ENCODE data around the gene SLC22A1. TPM values are rescaled to one million over a fixed set of nuclear protein-coding genes. Genes with fewer than 3 reads are reported as not detected.

SLC22A1 gene
- total and polyA plus RNA-seq, 10 of the 15 experiments (the other 5 are each of a cell fraction or from before 2014, with no cell fraction given) = 0.09 to 0.28 (median 0.15) TPM; not detected in 3

DNA sequence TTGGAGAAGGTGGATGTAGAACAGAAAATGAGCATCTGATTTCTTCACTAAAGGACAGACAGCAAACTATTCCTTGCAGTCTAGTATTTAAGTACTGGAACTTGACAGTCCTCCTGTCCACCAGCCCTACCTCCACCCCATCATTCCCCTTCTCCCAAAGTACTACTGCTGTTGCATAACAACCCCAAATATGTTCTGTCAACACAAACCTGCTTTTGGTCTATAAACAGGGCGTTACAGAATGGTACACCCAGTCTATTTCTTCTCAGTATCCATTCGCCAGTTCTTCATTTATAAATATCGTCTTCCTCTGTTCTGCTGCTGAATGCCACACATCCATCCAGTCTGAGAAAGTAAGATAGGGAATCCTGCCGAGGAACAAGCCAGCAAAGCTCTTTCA lies 27.7 kb upstream of the SLC22A1 start:
- Histone ChIP-seq H3K9ac (ENCODE audit: control insufficient read depth, insufficient read depth, low read length) (no peak overlapping the region), H3K4me3 (no peak overlapping the region), H3K4me2 (ENCODE audit: control insufficient read depth, insufficient read depth) (no peak overlapping the region), H3K9me3 (replicated peaks; ENCODE audit: control insufficient read depth, insufficient read depth, low read length) (no peaks in the 10 kb centered on the region), H3K4me1 (ENCODE audit: control insufficient read depth, insufficient read depth, low read length) (no peaks in the 10 kb centered on the region), H3K36me3 (ENCODE audit: control insufficient read depth in 2 of 2, insufficient read depth in 2 of 2, low read length in 1 of 2) (peaks cover 15 to 23% of the 10 kb centered on the region in 2 experiments), H3K79me2 (ENCODE audit: control insufficient read depth, insufficient read depth, low read length) (no peaks in the 10 kb centered on the region), H3K27ac (ENCODE audit: control insufficient read depth, insufficient read depth) (no peak overlapping the region), H2AFZ (ENCODE audit: control insufficient read depth, low read depth, low read length) (no peak overlapping the region), H3K27me3 (replicated peaks in 1 of 2; ENCODE audit: control insufficient read depth in 2 of 2, insufficient read depth in 2 of 2, low read length in 1 of 2) (no peaks in the 10 kb centered on the region), H4K20me1 (ENCODE audit: control insufficient read depth, insufficient read depth) (no peaks in the 10 kb centered on the region)
- in situ Hi-C loops (cut with MboI) = no loop called here
- WGBS (ENCODE audit: insufficient coverage, insufficient replicate concordance, low lambda C conversion rate, missing lambda C conversion rate) = 99% methylated on average over 4 of the region's 4 CpGs
- ChIA-PET SMC1A (ENCODE audit: uncharacterized antibody, unreplicated experiment) (no interaction called here), RAD21 (ENCODE audit: unreplicated experiment) (no interaction called here), CTCF (no interaction called here), POLR2A (no interaction called here)
- no TSS peak for BruUV-seq (replicated peaks)
- TF ChIP-seq MXI1 (IDR thresholded peaks at IDR 0.05; ENCODE audit: low read depth, low read length) = no peak
- no peak for TF ChIP-seq IKZF1 (conservative IDR thresholded peaks at IDR 0.05)
- no peak for TF ChIP-seq MEF2A (IDR thresholded peaks at IDR 0.05; ENCODE audit: insufficient read depth, low read depth, low read length)
- TF ChIP-seq NR2C2 (IDR thresholded peaks at IDR 0.05; ENCODE audit: borderline replicate concordance, control insufficient read depth, insufficient read length, low read depth) = no peak
- TF ChIP-seq, protein P1, sequence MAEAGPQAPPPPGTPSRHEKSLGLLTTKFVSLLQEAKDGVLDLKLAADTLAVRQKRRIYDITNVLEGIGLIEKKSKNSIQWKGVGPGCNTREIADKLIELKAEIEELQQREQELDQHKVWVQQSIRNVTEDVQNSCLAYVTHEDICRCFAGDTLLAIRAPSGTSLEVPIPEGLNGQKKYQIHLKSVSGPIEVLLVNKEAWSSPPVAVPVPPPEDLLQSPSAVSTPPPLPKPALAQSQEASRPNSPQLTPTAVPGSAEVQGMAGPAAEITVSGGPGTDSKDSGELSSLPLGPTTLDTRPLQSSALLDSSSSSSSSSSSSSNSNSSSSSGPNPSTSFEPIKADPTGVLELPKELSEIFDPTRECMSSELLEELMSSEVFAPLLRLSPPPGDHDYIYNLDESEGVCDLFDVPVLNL (IDR thresholded peaks at IDR 0.05; ENCODE audit: low read depth, low read length) = no peak
- FAIRE-seq (no peak), DNase-seq (ENCODE audit: low read depth, low spot score) (no peak), ATAC-seq (no peak)
- intact Hi-C loops (cut with micrococcal nuclease; ENCODE audit: unreplicated experiment) = no loop called here

DNA sequence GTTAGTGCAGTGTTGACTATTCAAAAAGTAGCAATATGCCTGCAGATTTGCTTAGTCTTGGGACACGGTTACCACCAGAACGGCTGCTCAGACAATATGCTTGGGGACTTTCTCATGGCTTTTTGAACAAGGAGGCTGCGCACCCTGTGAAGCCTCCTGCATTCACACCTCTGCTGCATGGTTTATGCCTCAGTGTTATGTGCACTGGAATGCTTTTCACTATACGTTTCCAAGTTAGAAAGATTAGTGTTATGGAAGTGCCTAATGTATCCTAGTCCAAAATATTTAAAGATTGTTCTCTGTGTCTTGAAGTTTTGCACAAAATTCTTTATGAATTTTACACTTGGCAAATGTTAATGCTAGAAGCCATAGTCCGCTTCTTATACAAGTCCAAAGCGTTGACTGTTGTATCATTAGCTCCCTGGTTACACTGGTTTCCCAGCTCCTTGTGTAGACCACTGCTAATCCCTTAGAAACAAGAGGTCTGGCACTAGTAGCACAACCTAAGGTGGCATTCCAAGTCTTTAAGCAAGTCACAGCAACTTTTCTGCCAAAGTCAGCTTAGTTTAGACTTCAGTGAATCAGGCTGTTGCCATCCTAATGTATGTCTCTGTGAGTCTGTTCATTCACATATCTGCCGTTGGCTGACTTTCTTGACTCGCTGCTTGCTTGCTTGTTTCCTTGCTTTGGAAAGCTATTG lies 26.3 kb upstream of the SLC22A1 start:
- no peaks in the 10 kb centered on the region for H3K9me3 ChIP-seq (replicated peaks; ENCODE audit: control insufficient read depth, insufficient read depth, low read length)
- no peak for TF ChIP-seq ZBED1 (IDR thresholded peaks at IDR 0.05; ENCODE audit: borderline replicate concordance)
- no peak overlapping the region for H3K27ac ChIP-seq (ENCODE audit: control insufficient read depth, insufficient read depth)
- H3K9ac ChIP-seq (ENCODE audit: control insufficient read depth, insufficient read depth, low read length) = no peak overlapping the region
- no peak overlapping the region for H2AFZ ChIP-seq (ENCODE audit: control insufficient read depth, low read depth, low read length)
- SMC1A ChIA-PET (ENCODE audit: uncharacterized antibody, unreplicated experiment) = no interaction called here
- in situ Hi-C loops (cut with MboI) = no loop called here
- H4K20me1 ChIP-seq (ENCODE audit: control insufficient read depth, insufficient read depth) = no peaks in the 10 kb centered on the region
- DNase-seq (ENCODE audit: low read depth, low spot score) (no peak), ATAC-seq (no peak), FAIRE-seq (no peak)
- H3K4me3 ChIP-seq = no peak overlapping the region
- H3K27me3 ChIP-seq (replicated peaks in 1 of 2; ENCODE audit: control insufficient read depth in 2 of 2, insufficient read depth in 2 of 2, low read length in 1 of 2) = no peaks in the 10 kb centered on the region
- POLR2A ChIA-PET = no interaction called here
- CTCF ChIA-PET = no interaction called here
- BruUV-seq (replicated peaks) = no TSS peak
- intact Hi-C loops (cut with micrococcal nuclease; ENCODE audit: unreplicated experiment) = no loop called here
- no peak overlapping the region for H3K4me2 ChIP-seq (ENCODE audit: control insufficient read depth, insufficient read depth)
- no peaks in the 10 kb centered on the region for H3K4me1 ChIP-seq (ENCODE audit: control insufficient read depth, insufficient read depth, low read length)
- WGBS (ENCODE audit: insufficient coverage, insufficient replicate concordance, low lambda C conversion rate, missing lambda C conversion rate) = 100% methylated on average over 8 of the region's 8 CpGs
- RAD21 ChIA-PET (ENCODE audit: unreplicated experiment) = interaction anchor here (0.5 kb wide), 1 partner anchor 279 kb away, joined by 4 read pairs; no protein-coding TSS in a partner anchor
- H3K36me3 ChIP-seq (ENCODE audit: control insufficient read depth in 2 of 2, insufficient read depth in 2 of 2, low read length in 1 of 2) = peaks cover 12 to 22% of the 10 kb centered on the region in 2 experiments
- no peaks in the 10 kb centered on the region for H3K79me2 ChIP-seq (ENCODE audit: control insufficient read depth, insufficient read depth, low read length)

Measured in GM12878 (cell line).